ENCODE results near the gene IGF1. TPM values are rescaled to one million over a fixed set of nuclear protein-coding genes. Genes with fewer than 3 reads are reported as not detected.

The IGF1 gene
- total and polyA plus RNA-seq, 11 donors: 1.9 to 30.3 (median 13.3) TPM

DNA sequence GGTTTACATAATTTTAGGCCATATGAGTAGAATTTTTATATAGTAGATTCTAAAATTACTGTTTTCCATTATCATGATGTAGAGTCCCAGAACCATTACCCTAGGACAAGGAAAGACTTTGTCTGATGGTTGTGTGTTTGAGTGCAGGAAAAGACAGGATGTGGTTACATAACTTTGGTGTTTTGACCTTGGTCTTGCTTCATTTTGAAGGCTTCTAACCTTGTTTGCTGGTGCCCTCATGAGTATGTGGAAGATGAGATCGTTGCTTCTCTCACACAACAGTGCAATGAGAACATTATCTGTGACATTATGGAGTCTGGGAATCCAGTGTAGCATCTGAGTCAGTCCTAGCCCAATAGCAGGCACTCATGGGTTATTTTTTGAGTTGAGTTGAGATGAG is 106.2 kb downstream of the IGF1 start:
- H3K4me3 ChIP-seq: no peak overlapping the region
- 55 to 90% (median 63%) methylated on average over 1 of the region's 1 CpG for WGBS, 4 donors
- no peaks in the 10 kb centered on the region for H3K9me3 ChIP-seq
- H3K27me3 ChIP-seq: no peaks in the 10 kb centered on the region
- no peak for ATAC-seq
- H3K27ac ChIP-seq: no peak overlapping the region
- H3K4me1 ChIP-seq: peaks cover 0 to 3% (median 0%) of the 10 kb centered on the region in 12 donors
- TF ChIP-seq, protein P1, sequence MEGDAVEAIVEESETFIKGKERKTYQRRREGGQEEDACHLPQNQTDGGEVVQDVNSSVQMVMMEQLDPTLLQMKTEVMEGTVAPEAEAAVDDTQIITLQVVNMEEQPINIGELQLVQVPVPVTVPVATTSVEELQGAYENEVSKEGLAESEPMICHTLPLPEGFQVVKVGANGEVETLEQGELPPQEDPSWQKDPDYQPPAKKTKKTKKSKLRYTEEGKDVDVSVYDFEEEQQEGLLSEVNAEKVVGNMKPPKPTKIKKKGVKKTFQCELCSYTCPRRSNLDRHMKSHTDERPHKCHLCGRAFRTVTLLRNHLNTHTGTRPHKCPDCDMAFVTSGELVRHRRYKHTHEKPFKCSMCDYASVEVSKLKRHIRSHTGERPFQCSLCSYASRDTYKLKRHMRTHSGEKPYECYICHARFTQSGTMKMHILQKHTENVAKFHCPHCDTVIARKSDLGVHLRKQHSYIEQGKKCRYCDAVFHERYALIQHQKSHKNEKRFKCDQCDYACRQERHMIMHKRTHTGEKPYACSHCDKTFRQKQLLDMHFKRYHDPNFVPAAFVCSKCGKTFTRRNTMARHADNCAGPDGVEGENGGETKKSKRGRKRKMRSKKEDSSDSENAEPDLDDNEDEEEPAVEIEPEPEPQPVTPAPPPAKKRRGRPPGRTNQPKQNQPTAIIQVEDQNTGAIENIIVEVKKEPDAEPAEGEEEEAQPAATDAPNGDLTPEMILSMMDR (IDR thresholded peaks at IDR 0.05): no peak
- no peak for TF ChIP-seq POLR2A (IDR thresholded peaks at IDR 0.05)
- DNase-seq: no peak
- H3K36me3 ChIP-seq: no peaks in the 10 kb centered on the region
- intact Hi-C loops (cut with DNase I): no loop called here

DNA sequence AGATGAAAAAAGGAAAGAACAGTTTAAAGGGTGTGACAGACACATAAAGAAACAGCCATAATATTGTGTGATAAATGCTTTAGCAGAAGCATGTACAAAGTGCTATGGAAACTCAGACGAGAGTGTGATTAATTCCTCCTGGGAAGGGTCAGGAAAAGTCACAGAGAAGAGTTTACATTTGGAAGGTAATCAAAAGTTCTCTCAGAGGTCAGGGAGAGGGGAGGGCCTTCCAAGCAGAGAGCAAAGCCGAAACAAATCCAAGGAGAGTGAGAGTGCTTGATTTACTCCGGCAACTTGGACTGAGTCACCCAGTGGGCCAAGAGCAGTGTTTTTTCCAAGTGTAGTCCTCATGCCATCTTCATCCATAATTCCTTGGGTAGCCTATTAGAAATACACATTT is 108.3 kb downstream of the IGF1 start:
- Histone ChIP-seq H3K9me3 (no peaks in the 10 kb centered on the region), H3K27ac (no peak overlapping the region), H3K36me3 (no peaks in the 10 kb centered on the region), H3K4me3 (no peak overlapping the region), H3K27me3 (no peaks in the 10 kb centered on the region), H3K4me1 (no peaks in the 10 kb centered on the region)
- ATAC-seq (no peak), DNase-seq (no peak)
- intact Hi-C loops (cut with DNase I): no loop called here
- TF ChIP-seq, protein P1 (IDR thresholded peaks at IDR 0.05): no peak
- no peak for TF ChIP-seq POLR2A (IDR thresholded peaks at IDR 0.05)
- WGBS, 4 donors: 47 to 60% (median 51%) methylated on average over 3 of the region's 3 CpGs

DNA sequence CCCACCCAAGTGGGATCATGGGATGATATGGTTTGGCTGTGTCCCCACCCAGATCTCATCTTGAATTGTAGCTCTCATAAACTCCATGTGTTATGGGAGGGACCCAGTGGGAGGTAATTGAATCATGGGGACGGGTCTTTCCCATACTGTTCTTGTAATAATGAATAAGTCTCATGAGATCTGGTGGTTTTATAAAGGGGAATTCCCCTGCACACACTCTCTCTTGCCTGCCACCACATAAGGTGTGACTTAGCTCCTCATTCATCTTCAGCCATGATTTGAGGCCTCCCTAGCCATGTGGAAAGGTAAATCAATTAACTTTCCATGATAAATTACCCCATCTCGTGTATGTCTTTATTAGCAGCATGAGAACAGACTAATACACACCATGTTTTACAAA is 109.2 kb downstream of the IGF1 start:
- Histone ChIP-seq H3K9me3 (no peaks in the 10 kb centered on the region), H3K4me3 (no peak overlapping the region), H3K36me3 (no peaks in the 10 kb centered on the region), H3K27me3 (no peaks in the 10 kb centered on the region), H3K27ac (no peak overlapping the region), H3K4me1 (no peaks in the 10 kb centered on the region)
- WGBS, 4 donors: 63 to 73% (median 68%) methylated on average over 2 of the region's 2 CpGs
- DNase-seq (no peak), ATAC-seq (no peak)
- intact Hi-C loops (cut with DNase I): no loop called here
- TF ChIP-seq POLR2A (IDR thresholded peaks at IDR 0.05): no peak
- TF ChIP-seq, protein P1 (IDR thresholded peaks at IDR 0.05): no peak

DNA sequence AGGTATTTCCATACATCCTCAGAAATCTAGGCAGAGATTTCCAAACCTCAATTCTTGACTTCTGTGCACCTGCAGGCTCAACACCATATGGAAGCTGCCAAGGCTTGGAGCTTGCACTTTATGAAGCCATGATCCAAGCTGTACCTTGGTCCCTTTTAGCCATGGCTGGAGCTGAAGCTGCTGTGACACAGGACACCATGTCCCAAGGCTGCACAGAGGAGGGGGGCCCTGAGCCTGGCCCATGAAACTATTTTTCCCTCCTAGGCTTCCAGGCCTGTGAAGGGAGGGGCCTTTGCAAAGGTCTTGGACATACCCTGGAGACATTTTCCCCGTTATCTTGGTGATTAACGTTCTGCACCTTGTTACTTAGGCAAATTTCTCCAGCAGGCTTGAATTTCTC is 110.5 kb downstream of the IGF1 start:
- ATAC-seq (no peak), DNase-seq (no peak)
- no peaks in the 10 kb centered on the region for H3K27me3 ChIP-seq
- H3K36me3 ChIP-seq: no peaks in the 10 kb centered on the region
- TF ChIP-seq, protein P1 (IDR thresholded peaks at IDR 0.05): no peak
- no peak for TF ChIP-seq POLR2A (IDR thresholded peaks at IDR 0.05)
- no peaks in the 10 kb centered on the region for H3K9me3 ChIP-seq
- H3K4me1 ChIP-seq: no peaks in the 10 kb centered on the region
- no peak overlapping the region for H3K27ac ChIP-seq
- H3K4me3 ChIP-seq: no peak overlapping the region
- intact Hi-C loops (cut with DNase I): no loop called here
- WGBS, 4 donors: 34 to 65% (median 51%) methylated on average over 2 of the region's 2 CpGs
